ENCODE measurements around the gene PIK3C2A.

DNA sequence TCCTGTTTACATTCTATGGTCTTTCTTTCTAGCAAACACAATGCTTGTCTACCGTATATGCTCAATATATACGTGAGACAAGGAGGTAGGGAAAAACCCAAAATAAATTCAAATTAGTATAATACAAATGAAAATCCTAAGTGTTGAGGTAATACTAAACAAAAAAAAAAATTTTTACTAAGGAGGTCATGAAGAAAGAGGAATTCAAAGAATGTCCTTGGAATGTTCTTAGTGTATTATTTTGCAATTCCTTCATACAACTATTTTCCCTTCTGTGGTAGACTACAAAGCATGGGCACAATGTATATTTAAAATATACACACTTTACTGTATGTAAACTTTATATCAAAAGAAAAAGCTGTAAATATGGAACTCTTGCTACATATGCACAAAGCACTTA, 36.4 kb downstream of the PIK3C2A start:
- TF ChIP-seq, protein P1, sequence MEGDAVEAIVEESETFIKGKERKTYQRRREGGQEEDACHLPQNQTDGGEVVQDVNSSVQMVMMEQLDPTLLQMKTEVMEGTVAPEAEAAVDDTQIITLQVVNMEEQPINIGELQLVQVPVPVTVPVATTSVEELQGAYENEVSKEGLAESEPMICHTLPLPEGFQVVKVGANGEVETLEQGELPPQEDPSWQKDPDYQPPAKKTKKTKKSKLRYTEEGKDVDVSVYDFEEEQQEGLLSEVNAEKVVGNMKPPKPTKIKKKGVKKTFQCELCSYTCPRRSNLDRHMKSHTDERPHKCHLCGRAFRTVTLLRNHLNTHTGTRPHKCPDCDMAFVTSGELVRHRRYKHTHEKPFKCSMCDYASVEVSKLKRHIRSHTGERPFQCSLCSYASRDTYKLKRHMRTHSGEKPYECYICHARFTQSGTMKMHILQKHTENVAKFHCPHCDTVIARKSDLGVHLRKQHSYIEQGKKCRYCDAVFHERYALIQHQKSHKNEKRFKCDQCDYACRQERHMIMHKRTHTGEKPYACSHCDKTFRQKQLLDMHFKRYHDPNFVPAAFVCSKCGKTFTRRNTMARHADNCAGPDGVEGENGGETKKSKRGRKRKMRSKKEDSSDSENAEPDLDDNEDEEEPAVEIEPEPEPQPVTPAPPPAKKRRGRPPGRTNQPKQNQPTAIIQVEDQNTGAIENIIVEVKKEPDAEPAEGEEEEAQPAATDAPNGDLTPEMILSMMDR (IDR thresholded peaks at IDR 0.05; ENCODE audit: low read depth, low read length, poor library complexity, severe bottlenecking) = no peak
- TF ChIP-seq EZH2phosphoT487 (IDR thresholded peaks at IDR 0.05; ENCODE audit: borderline replicate concordance, low read length) = no peak

Data from DOHH2 (cell line).